GM23338 (cell line): Measurements from ENCODE around the gene ASB1.

Experiments
- CREB1 ChIP-seq: fragments of 250-450 bp; sonication (Bioruptor Pico); IDR thresholded peaks from 2 replicates; pipeline ENCODE4 v1.5.0; 2020; ENCODE audit warnings: low read depth, mild to moderate bottlenecking, moderate library complexity
- EZH2 ChIP-seq: fragments of 200-600 bp; sonication (generic); IDR thresholded peaks from one replicate; pipeline ENCODE4 v1.8.0; 2017; ENCODE audit warnings: antibody characterized with exemption, mild to moderate bottlenecking, low read depth; ENCODE audit not compliant: unreplicated experiment
- EZH2phosphoT487 ChIP-seq: fragments of 200-600 bp; sonication (generic); IDR thresholded peaks from one replicate; pipeline ENCODE4 v1.8.1; 2018; ENCODE audit warnings: antibody characterized with exemption; ENCODE audit not compliant: unreplicated experiment
- NANOG ChIP-seq: IDR thresholded peaks from 2 replicates; pipeline ENCODE4 v1.6.1; 2016; ENCODE audit warnings: antibody characterized with exemption, borderline replicate concordance
- POLR2AphosphoS5 ChIP-seq: IDR thresholded peaks from 2 replicates; pipeline ENCODE4 v1.6.1; 2016; ENCODE audit warnings: antibody characterized with exemption, low read depth
- STAT1 ChIP-seq: IDR thresholded peaks from one replicate; pipeline ENCODE4 v1.6.1; 2016; ENCODE audit warnings: antibody characterized with exemption; ENCODE audit not compliant: unreplicated experiment
- ZNF114 ChIP-seq: fragments of 250-450 bp; sonication (Bioruptor Pico); IDR thresholded peaks from 2 replicates; pipeline ENCODE4 v1.5.0; 2020; ENCODE audit warnings: mild to moderate bottlenecking, moderate library complexity
- ZNF331 ChIP-seq: fragments of 250-450 bp; sonication (Bioruptor Pico); IDR thresholded peaks from 2 replicates; pipeline ENCODE4 v1.5.0; 2020; ENCODE audit warnings: low read depth, mild to moderate bottlenecking, moderate library complexity
- TF ChIP-seq, protein P1 (sequence below), 2 experiments: fragments of 200-600 bp in 1 of 2; sonication (generic) in 1 of 2; conservative IDR thresholded peaks; 2 replicates each; pipeline versions ENCODE4 v1.5.1 to v1.6.1; 2016 to 2017; ENCODE audit warnings: antibody characterized with exemption in 2 of 2, low read depth in 2 of 2, mild to moderate bottlenecking in 2 of 2, moderate library complexity in 1 of 2
- TF ChIP-seq, protein P2 (sequence below): IDR thresholded peaks from one replicate; pipeline ENCODE4 v1.6.1; 2018; ENCODE audit warnings: antibody characterized with exemption; ENCODE audit not compliant: unreplicated experiment

DNA sequence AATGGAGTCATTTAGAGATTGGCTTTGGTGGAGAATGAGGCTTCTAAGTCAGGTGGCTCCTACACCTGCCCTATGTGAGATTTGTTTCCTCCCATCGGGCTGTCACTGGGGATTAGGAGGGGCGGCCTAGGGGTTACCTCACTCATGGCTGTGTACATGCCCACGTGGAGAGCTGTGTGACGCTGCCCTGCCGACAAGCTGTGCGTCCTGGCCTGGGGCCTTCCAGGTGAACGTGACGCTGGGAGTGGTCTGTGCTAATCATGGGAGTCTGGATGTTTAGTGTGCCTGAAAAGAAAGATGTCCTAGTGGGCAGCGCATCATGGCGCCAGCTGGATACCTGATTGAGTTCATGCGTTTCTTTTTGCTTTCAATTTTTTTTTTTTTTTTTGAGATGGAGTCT lies 14.0 kb downstream of the ASB1 start:
- TF ChIP-seq POLR2AphosphoS5 (no peak), CREB1 (CRISPR knock-in tag) (no peak), EZH2 (no peak), NANOG (no peak), ZNF331 (no peak), EZH2phosphoT487 (no peak), STAT1 (no peak), ZNF114 (CRISPR knock-in tag) (no peak)
- TF ChIP-seq, protein P1, sequence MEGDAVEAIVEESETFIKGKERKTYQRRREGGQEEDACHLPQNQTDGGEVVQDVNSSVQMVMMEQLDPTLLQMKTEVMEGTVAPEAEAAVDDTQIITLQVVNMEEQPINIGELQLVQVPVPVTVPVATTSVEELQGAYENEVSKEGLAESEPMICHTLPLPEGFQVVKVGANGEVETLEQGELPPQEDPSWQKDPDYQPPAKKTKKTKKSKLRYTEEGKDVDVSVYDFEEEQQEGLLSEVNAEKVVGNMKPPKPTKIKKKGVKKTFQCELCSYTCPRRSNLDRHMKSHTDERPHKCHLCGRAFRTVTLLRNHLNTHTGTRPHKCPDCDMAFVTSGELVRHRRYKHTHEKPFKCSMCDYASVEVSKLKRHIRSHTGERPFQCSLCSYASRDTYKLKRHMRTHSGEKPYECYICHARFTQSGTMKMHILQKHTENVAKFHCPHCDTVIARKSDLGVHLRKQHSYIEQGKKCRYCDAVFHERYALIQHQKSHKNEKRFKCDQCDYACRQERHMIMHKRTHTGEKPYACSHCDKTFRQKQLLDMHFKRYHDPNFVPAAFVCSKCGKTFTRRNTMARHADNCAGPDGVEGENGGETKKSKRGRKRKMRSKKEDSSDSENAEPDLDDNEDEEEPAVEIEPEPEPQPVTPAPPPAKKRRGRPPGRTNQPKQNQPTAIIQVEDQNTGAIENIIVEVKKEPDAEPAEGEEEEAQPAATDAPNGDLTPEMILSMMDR (conservative IDR thresholded peaks at IDR 0.05; ENCODE audit: low read depth in 2 of 2) = no peak
- TF ChIP-seq, protein P2, sequence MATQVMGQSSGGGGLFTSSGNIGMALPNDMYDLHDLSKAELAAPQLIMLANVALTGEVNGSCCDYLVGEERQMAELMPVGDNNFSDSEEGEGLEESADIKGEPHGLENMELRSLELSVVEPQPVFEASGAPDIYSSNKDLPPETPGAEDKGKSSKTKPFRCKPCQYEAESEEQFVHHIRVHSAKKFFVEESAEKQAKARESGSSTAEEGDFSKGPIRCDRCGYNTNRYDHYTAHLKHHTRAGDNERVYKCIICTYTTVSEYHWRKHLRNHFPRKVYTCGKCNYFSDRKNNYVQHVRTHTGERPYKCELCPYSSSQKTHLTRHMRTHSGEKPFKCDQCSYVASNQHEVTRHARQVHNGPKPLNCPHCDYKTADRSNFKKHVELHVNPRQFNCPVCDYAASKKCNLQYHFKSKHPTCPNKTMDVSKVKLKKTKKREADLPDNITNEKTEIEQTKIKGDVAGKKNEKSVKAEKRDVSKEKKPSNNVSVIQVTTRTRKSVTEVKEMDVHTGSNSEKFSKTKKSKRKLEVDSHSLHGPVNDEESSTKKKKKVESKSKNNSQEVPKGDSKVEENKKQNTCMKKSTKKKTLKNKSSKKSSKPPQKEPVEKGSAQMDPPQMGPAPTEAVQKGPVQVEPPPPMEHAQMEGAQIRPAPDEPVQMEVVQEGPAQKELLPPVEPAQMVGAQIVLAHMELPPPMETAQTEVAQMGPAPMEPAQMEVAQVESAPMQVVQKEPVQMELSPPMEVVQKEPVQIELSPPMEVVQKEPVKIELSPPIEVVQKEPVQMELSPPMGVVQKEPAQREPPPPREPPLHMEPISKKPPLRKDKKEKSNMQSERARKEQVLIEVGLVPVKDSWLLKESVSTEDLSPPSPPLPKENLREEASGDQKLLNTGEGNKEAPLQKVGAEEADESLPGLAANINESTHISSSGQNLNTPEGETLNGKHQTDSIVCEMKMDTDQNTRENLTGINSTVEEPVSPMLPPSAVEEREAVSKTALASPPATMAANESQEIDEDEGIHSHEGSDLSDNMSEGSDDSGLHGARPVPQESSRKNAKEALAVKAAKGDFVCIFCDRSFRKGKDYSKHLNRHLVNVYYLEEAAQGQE = no peak
